PC-9 (cell line): ENCODE data around the gene PPP1R9A.

Experiments
- CTCF ChIP-seq: fragments of 200-600 bp; sonication (generic); conservative IDR thresholded peaks from 2 replicates; pipeline ENCODE4 v1.6.1; 2017; ENCODE audit warnings: mixed run types, antibody characterized with exemption, mild to moderate bottlenecking, moderate library complexity
- EZH2 ChIP-seq: fragments of 200-600 bp; sonication (generic); IDR thresholded peaks from 2 replicates; pipeline ENCODE4 v1.8.0; 2017; ENCODE audit warnings: antibody characterized with exemption, low read depth

DNA sequence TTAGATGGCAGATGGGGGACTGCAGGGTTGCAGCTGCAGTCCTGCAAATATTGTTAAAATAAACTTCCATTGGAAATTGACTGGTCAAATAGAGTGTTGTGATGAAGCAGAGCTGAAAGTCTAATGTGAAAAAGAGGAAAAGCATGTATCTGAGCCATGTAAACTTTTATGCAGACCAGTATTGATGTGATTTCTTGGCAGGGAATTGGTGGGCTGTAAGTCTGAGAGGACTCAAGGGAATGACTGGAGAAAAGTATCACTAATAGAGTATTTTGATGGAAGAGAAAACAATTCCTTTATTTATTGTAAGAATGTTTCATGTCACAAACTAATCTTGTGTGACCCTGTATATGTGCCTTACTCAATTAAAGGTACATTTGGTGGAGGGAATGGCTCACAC lies 155.5 kb downstream of the PPP1R9A start:
- TF ChIP-seq CTCF (no peak), EZH2 (no peak)
